Astrocyte (in vitro differentiated cells and primary cell): ENCODE measurements around the gene TRAF7.
"Not testable (repeated sequence)": the region's sequence is repeated elsewhere in the genome, so short reads cannot be mapped to it uniquely, and the experiment has no call there.

ENCODE experiments used
- EZH2 ChIP-seq: IDR thresholded peaks from 2 replicates; pipeline ENCODE4 v1.6.1; 2012; ENCODE audit warnings: mild to moderate bottlenecking, low read length, inconsistent platforms; ENCODE audit not compliant: insufficient read depth
- TF ChIP-seq, protein P1 (sequence below): IDR thresholded peaks from 2 replicates; pipeline ENCODE4 v1.5.1; 2011; ENCODE audit warnings: low read depth, mild to moderate bottlenecking, inconsistent platforms, low read length, moderate library complexity; ENCODE audit not compliant: insufficient read depth

DNA sequence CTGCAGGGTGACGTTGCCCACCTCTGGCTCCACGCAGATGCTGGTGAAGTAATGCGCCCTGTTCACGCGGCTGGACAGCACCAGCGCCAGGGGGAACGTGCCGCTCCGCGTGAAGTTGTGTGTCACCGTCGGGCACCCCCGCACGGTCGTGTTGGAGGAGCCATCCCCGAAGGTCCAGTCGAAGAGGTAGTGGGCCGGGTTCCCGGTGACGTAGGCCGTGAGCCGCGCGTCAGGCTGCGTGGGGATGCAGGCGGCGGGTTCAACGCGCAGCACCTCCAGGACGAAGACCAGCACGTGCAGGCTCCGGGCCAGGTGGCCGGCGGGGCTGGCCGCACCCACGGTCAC lies 44.6 kb upstream of the TRAF7 start:
- TF ChIP-seq EZH2 = not testable (repeated sequence)
- TF ChIP-seq, protein P1, sequence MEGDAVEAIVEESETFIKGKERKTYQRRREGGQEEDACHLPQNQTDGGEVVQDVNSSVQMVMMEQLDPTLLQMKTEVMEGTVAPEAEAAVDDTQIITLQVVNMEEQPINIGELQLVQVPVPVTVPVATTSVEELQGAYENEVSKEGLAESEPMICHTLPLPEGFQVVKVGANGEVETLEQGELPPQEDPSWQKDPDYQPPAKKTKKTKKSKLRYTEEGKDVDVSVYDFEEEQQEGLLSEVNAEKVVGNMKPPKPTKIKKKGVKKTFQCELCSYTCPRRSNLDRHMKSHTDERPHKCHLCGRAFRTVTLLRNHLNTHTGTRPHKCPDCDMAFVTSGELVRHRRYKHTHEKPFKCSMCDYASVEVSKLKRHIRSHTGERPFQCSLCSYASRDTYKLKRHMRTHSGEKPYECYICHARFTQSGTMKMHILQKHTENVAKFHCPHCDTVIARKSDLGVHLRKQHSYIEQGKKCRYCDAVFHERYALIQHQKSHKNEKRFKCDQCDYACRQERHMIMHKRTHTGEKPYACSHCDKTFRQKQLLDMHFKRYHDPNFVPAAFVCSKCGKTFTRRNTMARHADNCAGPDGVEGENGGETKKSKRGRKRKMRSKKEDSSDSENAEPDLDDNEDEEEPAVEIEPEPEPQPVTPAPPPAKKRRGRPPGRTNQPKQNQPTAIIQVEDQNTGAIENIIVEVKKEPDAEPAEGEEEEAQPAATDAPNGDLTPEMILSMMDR = not testable (repeated sequence)
